NCI-H526 (cell line): ENCODE measurements around the gene ADGRG6.

ENCODE experiments used
- DNase-seq, 2 experiments: peaks; one replicate each; lab custom pipeline; 2025; lab: John Stamatoyannopoulos, UW

ADGRG6 gene

GRCh38 chr6:142349215-142349823 is 47.5 kb downstream of the ADGRG6 start:
- DNase-seq, result no peak

GRCh38 chr6:142350309-142350708 is 48.5 kb downstream of the ADGRG6 start:
- DNase-seq, result no peak

DNA sequence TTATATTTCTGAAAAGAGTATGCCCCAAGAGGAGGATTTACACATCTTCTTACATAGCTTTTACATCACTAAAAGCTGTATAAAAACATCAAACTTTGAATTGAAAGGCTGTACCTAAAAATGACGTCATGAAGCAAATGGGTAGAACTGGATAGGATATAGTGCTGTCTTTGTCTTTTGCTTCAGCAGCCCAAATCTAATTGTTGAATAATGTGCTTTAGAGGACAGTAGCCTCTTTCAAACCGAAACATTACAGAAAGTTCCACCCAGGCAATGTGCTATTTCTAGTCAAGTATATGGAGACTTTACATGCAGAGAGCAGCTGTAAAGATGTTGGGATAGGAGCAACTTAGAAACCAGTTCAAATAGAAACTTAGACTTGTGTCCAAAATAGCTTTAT is 51.9 kb downstream of the ADGRG6 start:
- no peak for DNase-seq

DNA sequence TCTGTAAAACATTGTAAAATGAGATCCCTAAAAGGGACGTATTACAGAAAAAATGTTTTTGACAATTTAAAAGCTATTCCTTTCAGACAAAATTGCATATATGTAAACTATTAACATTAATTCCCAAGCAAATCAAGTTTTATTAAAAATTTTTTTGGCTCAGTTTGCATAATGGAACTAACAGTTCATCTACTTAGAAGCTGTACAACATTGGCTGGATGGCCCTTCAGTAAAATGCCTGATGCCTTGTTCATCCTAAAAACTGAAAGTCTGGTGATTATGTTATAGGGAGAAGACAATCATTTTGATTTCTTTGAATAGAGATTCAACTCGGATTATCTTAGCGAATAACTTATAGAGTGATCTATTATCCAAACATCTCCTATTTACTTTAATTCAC is 52.8 kb downstream of the ADGRG6 start:
- DNase-seq, result no peak

- no peak for DNase-seq
Observed at GRCh38 chr6:142355520-142356174, 53.8 kb downstream of the ADGRG6 start.

DNA sequence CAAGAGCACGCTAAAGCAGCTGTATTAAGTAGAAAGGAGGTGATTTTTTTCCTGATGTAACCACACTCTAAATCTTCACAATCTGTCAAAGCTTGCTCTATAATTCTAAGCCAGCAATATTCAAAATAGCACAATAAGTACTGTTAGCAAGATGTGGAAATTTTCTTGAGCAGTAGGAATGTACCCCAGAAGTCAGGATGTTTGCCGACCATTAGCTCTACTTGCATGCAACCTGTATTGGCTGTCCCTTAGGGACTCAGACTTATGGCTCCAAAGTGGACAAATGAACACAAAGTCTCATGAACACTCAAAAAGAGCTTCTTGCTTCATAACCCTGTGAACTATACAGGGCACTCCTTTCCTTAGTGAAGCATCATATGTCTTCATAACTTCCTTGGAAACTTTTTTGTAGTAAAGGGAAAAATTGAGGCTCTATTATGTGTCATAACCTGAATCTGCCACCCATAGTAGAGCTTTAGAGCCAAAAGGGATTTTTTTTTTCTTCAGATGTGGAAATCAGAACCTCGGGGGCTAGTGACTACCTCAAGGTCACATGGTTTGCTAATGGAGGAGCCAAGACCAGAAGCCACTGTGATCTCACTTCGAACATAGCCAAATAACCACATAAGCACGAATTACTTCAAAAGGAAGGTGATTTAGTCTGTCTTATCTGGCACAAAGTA is 54.5 kb downstream of the ADGRG6 start:
- no peak for DNase-seq

DNA sequence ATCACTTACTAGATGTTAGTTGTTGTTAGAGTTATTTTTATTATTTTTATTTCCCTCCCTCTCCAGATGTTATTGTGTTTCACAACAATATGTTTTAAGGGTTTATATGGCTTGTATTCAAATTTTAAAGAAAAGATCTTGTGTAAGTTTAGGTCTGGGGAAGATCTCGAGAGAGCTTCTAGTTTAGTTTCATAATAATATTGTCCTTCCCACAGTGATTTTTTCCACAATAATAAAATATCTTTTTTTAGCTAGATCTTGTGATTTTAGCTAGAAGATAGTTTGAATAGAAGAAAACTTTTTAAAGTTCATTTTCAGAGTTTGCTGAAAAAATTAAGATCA is 55.0 kb downstream of the ADGRG6 start:
- no peak for DNase-seq

- DNase-seq, result no peak
Observed at GRCh38 chr6:142357879-142358278, 56.1 kb downstream of the ADGRG6 start.

DNA sequence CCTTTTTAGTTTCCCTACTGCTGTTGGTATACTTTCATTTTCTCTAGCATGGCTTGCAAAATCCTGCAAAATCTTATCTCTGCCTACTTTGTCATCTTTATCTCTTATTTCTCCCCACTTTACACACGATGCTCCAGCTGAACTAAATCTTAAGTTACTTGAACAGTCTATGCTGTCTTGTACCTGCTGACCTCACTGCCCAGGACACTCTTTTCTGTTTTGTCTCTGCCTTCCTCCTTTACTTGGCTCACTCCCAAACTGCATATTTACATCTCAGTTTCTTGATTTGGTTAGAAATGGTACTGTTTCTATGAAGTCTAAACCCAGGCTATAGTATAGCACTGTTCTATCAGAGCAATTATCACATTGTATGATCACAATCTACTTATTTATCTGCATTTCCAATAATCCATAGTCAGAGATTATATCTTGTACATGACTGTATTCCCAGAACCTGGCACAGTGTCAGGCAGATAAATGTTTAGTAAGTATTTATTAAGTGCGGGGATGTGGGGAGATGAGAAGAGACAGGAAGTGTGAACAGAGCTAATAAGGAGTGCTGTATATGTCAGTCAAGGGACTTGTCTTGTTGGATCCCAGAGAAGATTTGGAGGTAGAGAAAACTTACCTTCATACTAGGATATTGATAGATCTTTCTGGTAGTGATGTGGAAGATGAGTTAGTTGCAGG is 57.6 kb downstream of the ADGRG6 start:
- no peak for DNase-seq

DNA sequence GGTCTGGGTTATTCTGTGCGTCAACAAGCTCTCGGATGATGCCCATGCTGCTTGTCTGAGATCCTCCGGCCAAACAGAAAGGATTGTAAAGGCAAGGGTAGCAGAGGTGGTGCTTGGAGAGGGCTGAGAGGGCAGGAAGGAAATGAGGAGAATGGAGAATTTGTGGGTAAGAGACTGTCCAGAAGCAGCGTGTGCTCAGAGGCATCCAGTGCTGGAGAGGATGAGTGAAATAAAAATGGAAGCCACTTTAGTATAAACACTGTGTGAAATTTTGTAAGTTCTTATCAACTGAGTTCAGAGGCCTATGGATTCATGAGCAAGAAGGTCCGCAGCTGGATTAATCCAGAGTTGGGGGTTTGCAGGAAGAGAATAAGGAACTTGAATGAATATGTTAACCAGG is 59.5 kb downstream of the ADGRG6 start:
- DNase-seq, result no peak

GRCh38 chr6:142361779-142362750 is 60.3 kb downstream of the ADGRG6 start:
- peak in 1 of 2 experiments; percentile 12 for DNase-seq

GRCh38 chr6:142367061-142367460 is 65.3 kb downstream of the ADGRG6 start:
- no peak for DNase-seq

GRCh38 chr6:142367501-142368018 is 65.8 kb downstream of the ADGRG6 start:
- no peak for DNase-seq

DNA sequence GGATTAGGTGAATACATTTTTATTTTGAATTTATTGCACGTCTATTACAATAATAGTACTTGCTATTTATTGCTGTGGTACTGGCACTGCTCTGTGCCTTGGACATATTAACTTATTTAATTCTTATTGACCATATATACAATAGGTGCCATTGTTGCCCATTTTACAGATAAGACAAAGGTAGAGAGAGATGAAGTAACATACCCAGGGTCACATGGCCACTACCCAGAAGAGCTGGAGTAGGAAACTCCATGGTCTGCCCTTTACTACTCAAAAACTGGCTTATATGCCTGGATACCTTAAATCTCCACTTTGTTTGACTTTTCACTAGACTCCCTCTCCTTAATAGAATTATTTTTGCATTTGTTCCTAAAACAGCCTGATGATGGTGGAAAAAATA is 67.5 kb downstream of the ADGRG6 start:
- no peak for DNase-seq

- no peak for DNase-seq
Observed at GRCh38 chr6:142372348-142372747, 70.5 kb downstream of the ADGRG6 start.

GRCh38 chr6:142373268-142374090 is 71.7 kb downstream of the ADGRG6 start:
- DNase-seq, result no peak

DNA sequence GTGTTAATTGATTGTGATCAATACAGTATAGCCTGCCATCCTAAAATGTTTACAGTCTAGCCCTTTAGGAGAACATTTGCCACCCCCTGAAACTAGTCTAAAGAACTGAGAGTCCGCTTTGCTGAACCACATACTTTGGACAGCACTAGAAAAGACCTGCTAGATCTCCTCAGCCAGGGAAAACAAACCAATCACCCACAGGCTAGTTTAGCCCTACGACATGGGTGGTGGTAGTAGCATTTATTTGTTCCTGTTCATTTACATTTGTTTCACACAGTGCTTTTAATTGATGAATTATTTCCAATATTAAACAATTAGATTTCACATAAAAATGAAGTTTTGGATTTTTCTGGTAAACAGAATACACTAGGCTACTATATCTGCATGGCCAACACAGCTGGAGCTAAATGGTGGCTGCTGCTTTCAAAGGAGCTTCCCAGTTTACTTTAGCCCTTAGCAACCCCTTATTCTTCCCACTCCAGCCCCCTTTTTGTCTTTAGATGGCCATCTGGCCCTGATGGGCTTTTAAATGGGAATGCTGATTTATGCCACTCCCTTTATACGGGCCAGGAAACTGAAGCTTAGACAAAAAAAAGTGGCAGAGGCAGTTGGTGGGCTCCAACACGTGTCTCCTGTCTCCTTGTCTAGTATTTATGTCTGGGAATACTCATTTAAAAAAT is 72.4 kb downstream of the ADGRG6 start:
- no peak for DNase-seq

- peak in 1 of 2 experiments; percentile 14 for DNase-seq
Observed at GRCh38 chr6:142374965-142375733, 73.3 kb downstream of the ADGRG6 start.

GRCh38 chr6:142376115-142376514 is 74.3 kb downstream of the ADGRG6 start:
- DNase-seq, result no peak
